HepG2 (cell line): ENCODE data around the gene BEST3. TPM values are rescaled to one million over a fixed set of nuclear protein-coding genes. Genes with fewer than 3 reads are reported as not detected.

ENCODE experiments used
- ATAC-seq: fragments of 200-7000 bp; cut with Tn5 transposase; 3 replicates; pipeline ENCODE4 v1.9.1; 2020; ENCODE audit warnings: mild to moderate bottlenecking, moderate library complexity
- BruUV-seq: library from RNA; stranded (reverse); fragments of 400-500 nt; replicated peaks from 2 replicates; lab custom pipeline; 2021; lab: Mats Ljungman, UMichigan
- CTCF ChIA-PET: fragments of 300-600 bp; formaldehyde crosslinking; extraction: SDS; loops from one replicate; lab custom pipeline; 2021; ENCODE audit warnings: low total read pairs, inconsistent platforms, low intra/inter-chr PET ratio; lab: Yijun Ruan, JAX
- POLR2A ChIA-PET: fragments of 350-600 bp; sonication (Branson Sonifier 250); formaldehyde crosslinking; loops from one replicate; lab custom pipeline; 2020; ENCODE audit warnings: antibody characterized with exemption, inconsistent platforms; lab: Yijun Ruan, JAX
- DNase-seq: peaks from one replicate; pipeline ENCODE4 v3.0.0-alpha.2; 2015; ENCODE audit warnings: low spot score
- FAIRE-seq: peaks from 3 replicates; lab custom pipeline; 2011; peaks lifted over from hg19 to GRCh38; lab: Jason Lieb, UNC
- H2AFZ ChIP-seq: one replicate; pipeline ENCODE4 v1.6.1; 2011; ENCODE audit warnings: low read length, inconsistent platforms
- H3K27ac ChIP-seq: fragments of 300-600 bp; 3 replicates; pipeline ENCODE4 v1.8.0; 2011; ENCODE audit warnings: mixed run types, mild to moderate bottlenecking, mixed read lengths, low read length, inconsistent platforms; ENCODE audit not compliant: insufficient read depth; ENCODE audit errors: extremely low read length
- H3K27me3 ChIP-seq, 2 experiments: fragments of 200-600 bp in 1 of 2; 2 replicates in 1 of 2; 3 replicates in 1 of 2; pipeline versions ENCODE4 v1.6.0 to v1.8.0; 2011; ENCODE audit warnings: low read length in 2 of 2, mild to moderate bottlenecking in 2 of 2, moderate library complexity in 2 of 2, inconsistent platforms in 1 of 2; ENCODE audit not compliant: insufficient read depth in 2 of 2, control insufficient read depth in 1 of 2
- H3K36me3 ChIP-seq, 2 experiments: fragments of 200-600 bp in 1 of 2; replicated peaks in 1 of 2; 2 replicates in 1 of 2; 3 replicates in 1 of 2; pipeline versions ENCODE4 v1.5.1 to v1.8.0; 2011; ENCODE audit warnings: low read length in 2 of 2, inconsistent platforms in 1 of 2; ENCODE audit not compliant: insufficient read depth in 2 of 2, control insufficient read depth in 1 of 2
- H3K4me1 ChIP-seq: 2 replicates; pipeline ENCODE4 v1.5.1; 2012; ENCODE audit warnings: low read length, inconsistent platforms; ENCODE audit not compliant: insufficient read depth
- H3K4me2 ChIP-seq: 2 replicates; pipeline ENCODE4 v1.6.0; 2011; ENCODE audit warnings: low read depth, low read length, inconsistent platforms
- H3K4me3 ChIP-seq, 3 experiments: fragments of 200-600 bp in 1 of 3; sonication (generic), shearing (Covaris generic) in 1 of 3; replicated peaks in 1 of 3; 2 replicates each; pipeline ENCODE4 v1.5.1; 2011 to 2016; ENCODE audit warnings: low read length in 3 of 3, inconsistent platforms in 2 of 3, low read depth in 2 of 3, mild to moderate bottlenecking in 2 of 3, control low read depth in 1 of 3, mixed read lengths in 1 of 3; ENCODE audit not compliant: insufficient read depth in 1 of 3
- H3K79me2 ChIP-seq: one replicate; pipeline ENCODE4 v1.6.1; 2011; ENCODE audit warnings: low read length, inconsistent platforms; ENCODE audit not compliant: insufficient read depth
- H3K9ac ChIP-seq: 2 replicates; pipeline ENCODE4 v1.6.0; 2011; ENCODE audit warnings: mild to moderate bottlenecking, low read depth, low read length, inconsistent platforms; ENCODE audit not compliant: insufficient read depth
- H3K9me3 ChIP-seq: 2 replicates; pipeline ENCODE4 v1.5.1; 2012; ENCODE audit warnings: mild to moderate bottlenecking, low read length
- H4K20me1 ChIP-seq: 2 replicates; pipeline ENCODE4 v1.6.0; 2011; ENCODE audit warnings: inconsistent platforms, mild to moderate bottlenecking, low read length, moderate library complexity; ENCODE audit not compliant: insufficient read depth
- HOXA3 ChIP-seq: sonication (generic); formaldehyde crosslinking; IDR thresholded peaks from 2 replicates; pipeline ENCODE4 v1.5.0; 2020; ENCODE audit warnings: missing genetic modification reagents
- KMT2B ChIP-seq: IDR thresholded peaks from 2 replicates; pipeline ENCODE4 v1.6.1; 2016; ENCODE audit warnings: missing genetic modification reagents, missing compliant biosample characterization
- SIN3B ChIP-seq: fragments of 150-350 bp; IDR thresholded peaks from 2 replicates; pipeline ENCODE4 v1.6.1; 2014; ENCODE audit warnings: low read length
- TAF1 ChIP-seq: sonication (generic); formaldehyde crosslinking; IDR thresholded peaks from 2 replicates; pipeline ENCODE4 v1.4.0; 2020; ENCODE audit warnings: missing genetic modification reagents
- ZMAT3 ChIP-seq: sonication (generic); formaldehyde crosslinking; conservative IDR thresholded peaks from 2 replicates; pipeline ENCODE4 v1.7.0; 2021; ENCODE audit warnings: missing genetic modification reagents
- ZNF446 ChIP-seq: sonication (generic); formaldehyde crosslinking; IDR thresholded peaks from 2 replicates; pipeline ENCODE4 v1.5.0; 2020; ENCODE audit warnings: mild to moderate bottlenecking, missing genetic modification reagents
- ZNF616 ChIP-seq: sonication (generic); formaldehyde crosslinking; IDR thresholded peaks from 2 replicates; pipeline ENCODE4 v1.5.0; 2020; ENCODE audit warnings: low read depth, mild to moderate bottlenecking, missing genetic modification reagents
- WGBS: methylation state at CpG from one replicate; pipeline ENCODE4 v1.1.6; 2017; ENCODE audit warnings: low lambda C conversion rate; 5-methylcytosine and 5-hydroxymethylcytosine counted together
- in situ Hi-C: cut with HindIII; loops from 2 replicates; pipeline ENCODE4 v1.10.0; 2017; ENCODE audit warnings: low pct_unique_long_range_greater_than_20kb; ENCODE audit not compliant: extremely low pct_ligation_motif_present
- intact Hi-C: fragments of 100-400 bp; cut with micrococcal nuclease; formaldehyde crosslinking; loops from one replicate; pipeline ENCODE4 v1.10.0; 2022; ENCODE audit not compliant: unreplicated experiment
- polyA plus RNA-seq, 8 experiments: library from polyadenylated mRNA; depleted of rRNA in 3 of 8; stranded (reverse) in 7 of 8; unstranded in 1 of 8; fragments of >200 nt; fragmentation: Illumina TruSeq in 4 of 8; extraction: Trizol in 4 of 8; gene quantifications; 2 replicates each; pipeline versions ENCODE4 v1.2.1 to v1.2.3, GENCODE V29; 2011 to 2016; ENCODE audit warnings: low read depth in 4 of 8, missing spikeins in 1 of 8, mixed read lengths in 1 of 8; ENCODE audit not compliant: insufficient read depth in 1 of 8
- total RNA-seq, 5 experiments: library from RNA; depleted of rRNA; stranded (reverse); fragments of >200 nt; fragmentation: Illumina TruSeq; extraction: Trizol; gene quantifications; 2 replicates each; pipeline ENCODE4 v1.2.3, GENCODE V29; 2016; ENCODE audit warnings: low read depth in 1 of 5
- TF ChIP-seq, protein P1 (sequence below): sonication (generic); formaldehyde crosslinking; IDR thresholded peaks from 2 replicates; pipeline ENCODE4 v1.4.0; 2020; ENCODE audit warnings: missing genetic modification reagents
- TF ChIP-seq, protein P2 (sequence below): sonication (generic); formaldehyde crosslinking; IDR thresholded peaks from 2 replicates; pipeline ENCODE4 v1.4.0; 2020; ENCODE audit warnings: missing genetic modification reagents
- TF ChIP-seq, protein P3 (sequence below): sonication (generic); formaldehyde crosslinking; IDR thresholded peaks from 2 replicates; pipeline ENCODE4 v1.5.0; 2020; ENCODE audit warnings: mild to moderate bottlenecking, low read depth, missing genetic modification reagents, borderline replicate concordance

BEST3 gene
- total and polyA plus RNA-seq, 2 of the 13 experiments (the other 11 are each of a cell fraction or from before 2014, with no cell fraction given): not detected

DNA sequence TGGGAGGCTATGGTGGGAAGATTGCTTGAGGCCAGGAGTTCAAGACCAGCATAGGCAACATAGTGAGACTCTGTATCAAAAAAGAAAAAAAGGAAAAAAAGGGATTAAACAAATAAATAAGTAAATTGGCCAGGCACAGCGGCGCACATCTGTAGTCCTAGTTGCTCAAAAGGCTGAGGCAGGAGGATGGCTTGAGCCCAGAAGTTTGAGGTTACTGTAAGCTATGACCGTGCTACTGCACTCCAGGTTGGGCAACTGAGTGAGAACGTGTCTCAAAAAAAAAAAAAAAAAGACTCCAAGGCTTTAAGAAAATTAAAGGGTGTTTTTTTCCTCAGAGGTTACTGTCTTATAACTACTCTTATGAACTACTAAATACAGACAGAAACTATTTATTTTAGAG lies 11.7 kb downstream of the BEST3 start (continued):
- TF ChIP-seq KMT2B (CRISPR knock-in tag): no peak
- TF ChIP-seq, all 625 proteins: peak for 0

DNA sequence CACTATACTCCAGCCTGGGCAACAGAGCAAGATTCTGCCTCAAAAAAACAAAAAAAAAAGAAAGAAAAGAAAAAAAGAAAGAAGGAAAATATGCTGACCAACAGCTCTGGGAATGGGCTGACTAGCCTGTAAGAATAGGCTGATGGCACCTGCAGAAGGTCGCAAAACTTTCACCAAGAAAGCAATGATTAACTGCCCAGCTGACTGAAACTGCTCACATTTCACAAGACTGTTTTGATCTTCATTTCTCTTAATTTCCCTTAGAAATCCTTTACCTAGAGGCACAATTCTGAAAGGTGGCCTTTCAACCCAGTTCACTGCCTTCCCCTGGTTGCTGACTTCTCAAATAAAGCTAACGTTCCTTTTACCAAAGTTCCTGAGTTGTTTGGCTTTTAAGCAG lies 12.4 kb downstream of the BEST3 start:
- Histone ChIP-seq H3K4me2 (no peak overlapping the region), H2AFZ (no peak overlapping the region), H3K4me3 (no peak overlapping the region), H3K36me3 (no peaks in the 10 kb centered on the region), H3K9me3 (no peaks in the 10 kb centered on the region), H3K79me2 (no peaks in the 10 kb centered on the region), H3K27ac (no peak overlapping the region), H4K20me1 (no peaks in the 10 kb centered on the region), H3K9ac (no peak overlapping the region), H3K27me3 (peaks cover 0 to 14% of the 10 kb centered on the region in 2 experiments; a peak in 1 of 5 replicates), H3K4me1 (0 out of 2 replicates have a peak, but pooled peaks cover 11% of the 10 kb centered on the region)
- intact Hi-C loops: no loop called here
- FAIRE-seq: no peak
- ChIA-PET CTCF (no interaction called here), POLR2A (no interaction called here)
- no peak for ATAC-seq
- TF ChIP-seq HOXA3 (no peak), ZNF446 (CRISPR knock-in tag) (no peak), ZNF616 (no peak), SIN3B (no peak), ZMAT3 (CRISPR knock-in tag) (no peak), TAF1 (CRISPR knock-in tag) (no peak)
- TF ChIP-seq, protein P1, sequence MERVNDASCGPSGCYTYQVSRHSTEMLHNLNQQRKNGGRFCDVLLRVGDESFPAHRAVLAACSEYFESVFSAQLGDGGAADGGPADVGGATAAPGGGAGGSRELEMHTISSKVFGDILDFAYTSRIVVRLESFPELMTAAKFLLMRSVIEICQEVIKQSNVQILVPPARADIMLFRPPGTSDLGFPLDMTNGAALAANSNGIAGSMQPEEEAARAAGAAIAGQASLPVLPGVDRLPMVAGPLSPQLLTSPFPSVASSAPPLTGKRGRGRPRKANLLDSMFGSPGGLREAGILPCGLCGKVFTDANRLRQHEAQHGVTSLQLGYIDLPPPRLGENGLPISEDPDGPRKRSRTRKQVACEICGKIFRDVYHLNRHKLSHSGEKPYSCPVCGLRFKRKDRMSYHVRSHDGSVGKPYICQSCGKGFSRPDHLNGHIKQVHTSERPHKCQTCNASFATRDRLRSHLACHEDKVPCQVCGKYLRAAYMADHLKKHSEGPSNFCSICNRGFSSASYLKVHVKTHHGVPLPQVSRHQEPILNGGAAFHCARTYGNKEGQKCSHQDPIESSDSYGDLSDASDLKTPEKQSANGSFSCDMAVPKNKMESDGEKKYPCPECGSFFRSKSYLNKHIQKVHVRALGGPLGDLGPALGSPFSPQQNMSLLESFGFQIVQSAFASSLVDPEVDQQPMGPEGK (CRISPR knock-in tag): no peak
- TF ChIP-seq, protein P2, sequence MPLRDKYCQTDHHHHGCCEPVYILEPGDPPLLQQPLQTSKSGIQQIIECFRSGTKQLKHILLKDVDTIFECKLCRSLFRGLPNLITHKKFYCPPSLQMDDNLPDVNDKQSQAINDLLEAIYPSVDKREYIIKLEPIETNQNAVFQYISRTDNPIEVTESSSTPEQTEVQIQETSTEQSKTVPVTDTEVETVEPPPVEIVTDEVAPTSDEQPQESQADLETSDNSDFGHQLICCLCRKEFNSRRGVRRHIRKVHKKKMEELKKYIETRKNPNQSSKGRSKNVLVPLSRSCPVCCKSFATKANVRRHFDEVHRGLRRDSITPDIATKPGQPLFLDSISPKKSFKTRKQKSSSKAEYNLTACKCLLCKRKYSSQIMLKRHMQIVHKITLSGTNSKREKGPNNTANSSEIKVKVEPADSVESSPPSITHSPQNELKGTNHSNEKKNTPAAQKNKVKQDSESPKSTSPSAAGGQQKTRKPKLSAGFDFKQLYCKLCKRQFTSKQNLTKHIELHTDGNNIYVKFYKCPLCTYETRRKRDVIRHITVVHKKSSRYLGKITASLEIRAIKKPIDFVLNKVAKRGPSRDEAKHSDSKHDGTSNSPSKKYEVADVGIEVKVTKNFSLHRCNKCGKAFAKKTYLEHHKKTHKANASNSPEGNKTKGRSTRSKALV (CRISPR knock-in tag): no peak
- TF ChIP-seq, protein P3, sequence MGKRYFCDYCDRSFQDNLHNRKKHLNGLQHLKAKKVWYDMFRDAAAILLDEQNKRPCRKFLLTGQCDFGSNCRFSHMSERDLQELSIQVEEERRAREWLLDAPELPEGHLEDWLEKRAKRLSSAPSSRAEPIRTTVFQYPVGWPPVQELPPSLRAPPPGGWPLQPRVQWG: no peak
- no peak for DNase-seq
- no TSS peak for BruUV-seq
- in situ Hi-C loops: no loop called here
- WGBS: 0% methylated on average over 2 of the region's 2 CpGs
